WTC11 (cell line): ENCODE results near the gene ZFP36L1. TPM values are rescaled to one million over a fixed set of nuclear protein-coding genes. Genes with fewer than 3 reads are reported as not detected.

Experiments used
- ATAC-seq: fragments of 200-7000 bp; cut with Tn5 transposase; 2 replicates; pipeline ENCODE4 v1.10.0; 2021; ENCODE audit warnings: mild to moderate bottlenecking, moderate library complexity
- CTCF ChIA-PET: fragments of 300-600 bp; sonication (Branson Sonifier 250); formaldehyde crosslinking; loops from one replicate; lab custom pipeline; 2021; ENCODE audit warnings: antibody characterized with exemption; lab: Charles Lee
- POLR2A ChIA-PET: fragments of 350-600 bp; sonication (Branson Sonifier 250); formaldehyde crosslinking; loops from one replicate; lab custom pipeline; 2021; ENCODE audit warnings: antibody characterized with exemption; lab: Charles Lee
- DNase-seq: peaks from one replicate; pipeline ENCODE4 v3.0.0; 2021; ENCODE audit warnings: low spot score
- H3K27ac Mint-ChIP-seq: 2 replicates; pipeline ENCODE4 v1.8.0; 2021; ENCODE audit warnings: mixed read lengths
- H3K27me3 Mint-ChIP-seq: 2 replicates; pipeline ENCODE4 v1.8.0; 2021; ENCODE audit warnings: low read depth, mild to moderate bottlenecking, moderate library complexity, mixed read lengths
- H3K36me3 Mint-ChIP-seq: 2 replicates; pipeline ENCODE4 v1.8.0; 2021; ENCODE audit warnings: mixed read lengths
- H3K4me1 Mint-ChIP-seq: 2 replicates; pipeline ENCODE4 v1.8.0; 2022; ENCODE audit warnings: mixed read lengths
- H3K4me3 Mint-ChIP-seq: 2 replicates; pipeline ENCODE4 v1.8.0; 2021; ENCODE audit warnings: mild to moderate bottlenecking, moderate library complexity, mixed read lengths
- H3K9me3 Mint-ChIP-seq: 2 replicates; pipeline ENCODE4 v1.8.0; 2021; ENCODE audit warnings: mixed read lengths
- AR ChIP-seq: fragments of 250-450 bp; sonication (Bioruptor Pico); IDR thresholded peaks from 2 replicates; pipeline ENCODE4 v1.9.0; 2021; ENCODE audit warnings: mild to moderate bottlenecking
- ATF1 ChIP-seq: sonication (generic); formaldehyde crosslinking; IDR thresholded peaks from 2 replicates; pipeline ENCODE4 v1.8.1; 2023; ENCODE audit warnings: mild to moderate bottlenecking, moderate library complexity, missing genetic modification reagents
- CBFB ChIP-seq: sonication (generic); formaldehyde crosslinking; IDR thresholded peaks from 2 replicates; pipeline ENCODE4 v1.8.1; 2022; ENCODE audit warnings: mild to moderate bottlenecking, low read depth, missing genetic modification reagents
- CREB1 ChIP-seq: sonication (generic); formaldehyde crosslinking; IDR thresholded peaks from 2 replicates; pipeline ENCODE4 v1.8.0; 2023; ENCODE audit warnings: mild to moderate bottlenecking, missing genetic modification reagents
- E2F5 ChIP-seq: sonication (generic); formaldehyde crosslinking; IDR thresholded peaks from 2 replicates; pipeline ENCODE4 v1.8.1; 2022; ENCODE audit warnings: mild to moderate bottlenecking, moderate library complexity, missing genetic modification reagents
- ELF4 ChIP-seq: sonication (generic); formaldehyde crosslinking; IDR thresholded peaks from 2 replicates; pipeline ENCODE4 v1.8.1; 2022; ENCODE audit warnings: low read depth, mild to moderate bottlenecking, moderate library complexity, missing genetic modification reagents
- ETV6 ChIP-seq: sonication (generic); formaldehyde crosslinking; IDR thresholded peaks from 2 replicates; pipeline ENCODE4 v1.8.1; 2022; ENCODE audit warnings: mild to moderate bottlenecking, missing genetic modification reagents
- FOXP4 ChIP-seq: sonication (generic); formaldehyde crosslinking; IDR thresholded peaks from 2 replicates; pipeline ENCODE4 v1.8.0; 2022; ENCODE audit warnings: mild to moderate bottlenecking, missing genetic modification reagents
- GABPB1 ChIP-seq: sonication (generic); formaldehyde crosslinking; IDR thresholded peaks from 2 replicates; pipeline ENCODE4 v1.8.1; 2023; ENCODE audit warnings: mild to moderate bottlenecking, missing genetic modification reagents
- MAX ChIP-seq: sonication (generic); formaldehyde crosslinking; IDR thresholded peaks from 2 replicates; pipeline ENCODE4 v1.8.0; 2022; ENCODE audit warnings: mild to moderate bottlenecking, missing genetic modification reagents
- NFATC4 ChIP-seq: fragments of 250-450 bp; sonication (Bioruptor Pico); IDR thresholded peaks from 2 replicates; pipeline ENCODE4 v1.9.0; 2021; ENCODE audit warnings: mild to moderate bottlenecking
- NR2C2 ChIP-seq: sonication (generic); formaldehyde crosslinking; IDR thresholded peaks from 2 replicates; pipeline ENCODE4 v1.8.0; 2022; ENCODE audit warnings: mild to moderate bottlenecking, missing genetic modification reagents
- SP1 ChIP-seq: sonication (generic); formaldehyde crosslinking; conservative IDR thresholded peaks from 2 replicates; pipeline ENCODE4 v1.8.1; 2022; ENCODE audit warnings: missing genetic modification reagents
- ZNF219 ChIP-seq: sonication (generic); formaldehyde crosslinking; IDR thresholded peaks from 2 replicates; pipeline ENCODE4 v1.8.0; 2023; ENCODE audit warnings: missing genetic modification reagents, mild to moderate bottlenecking, borderline replicate concordance
- ZNF232 ChIP-seq: sonication (generic); formaldehyde crosslinking; IDR thresholded peaks from 2 replicates; pipeline ENCODE4 v1.8.0; 2022; ENCODE audit warnings: mild to moderate bottlenecking, missing genetic modification reagents
- total RNA-seq: library from RNA; stranded (reverse); gene quantifications from 3 replicates; pipeline ENCODE4 v1.2.3, GENCODE V29; 2021
- TF ChIP-seq, protein P1 (sequence below): sonication (generic); formaldehyde crosslinking; conservative IDR thresholded peaks from 2 replicates; pipeline ENCODE4 v1.8.1; 2022; ENCODE audit warnings: mild to moderate bottlenecking, missing genetic modification reagents
- TF ChIP-seq, protein P2 (sequence below): sonication (generic); formaldehyde crosslinking; IDR thresholded peaks from 2 replicates; pipeline ENCODE4 v1.8.0; 2022; ENCODE audit warnings: missing genetic modification reagents

Gene ZFP36L1
- total RNA-seq, 1 experiment from 2014 or later = 132 TPM

DNA sequence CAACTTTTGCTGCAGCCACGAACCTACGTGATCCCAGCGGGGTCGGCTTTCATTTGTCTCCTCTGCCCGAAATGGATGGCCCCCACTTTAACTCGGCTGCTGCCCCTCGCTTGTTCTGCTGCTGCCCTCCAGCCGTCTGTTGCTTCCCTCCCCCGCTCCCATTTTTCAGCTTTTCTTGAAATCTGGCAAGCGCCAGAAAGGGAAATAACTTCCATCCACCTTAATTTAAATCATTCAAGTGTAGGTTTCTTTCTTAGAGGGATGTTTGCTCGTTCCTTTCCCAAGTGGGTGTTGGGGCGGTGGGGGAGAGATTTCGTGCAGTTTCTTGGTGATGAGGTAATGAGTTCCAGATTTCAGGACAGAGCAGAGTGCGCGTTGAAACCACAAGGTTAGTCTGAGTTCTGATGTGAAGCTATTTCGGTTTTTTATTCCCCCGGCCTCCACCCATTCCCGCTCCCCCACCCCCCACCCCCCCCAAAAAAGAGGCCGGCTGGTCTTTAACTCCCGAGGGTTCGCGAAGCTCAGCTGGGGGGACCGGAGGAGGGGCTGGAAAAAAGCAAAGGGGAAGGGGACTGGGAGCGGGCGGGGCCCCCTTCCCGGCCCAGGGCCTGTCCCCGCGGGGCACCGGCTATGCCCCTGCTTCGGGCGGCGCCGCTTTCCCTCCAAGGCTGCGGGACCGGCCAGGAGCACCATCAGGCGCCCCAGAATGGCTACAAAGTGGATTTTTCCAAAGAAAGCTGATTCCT, 2.2 kb upstream of the ZFP36L1 start (continued):
- TF ChIP-seq, protein P1, sequence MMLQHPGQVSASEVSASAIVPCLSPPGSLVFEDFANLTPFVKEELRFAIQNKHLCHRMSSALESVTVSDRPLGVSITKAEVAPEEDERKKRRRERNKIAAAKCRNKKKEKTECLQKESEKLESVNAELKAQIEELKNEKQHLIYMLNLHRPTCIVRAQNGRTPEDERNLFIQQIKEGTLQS (CRISPR knock-in tag) = no peak
- TF ChIP-seq, protein P2, sequence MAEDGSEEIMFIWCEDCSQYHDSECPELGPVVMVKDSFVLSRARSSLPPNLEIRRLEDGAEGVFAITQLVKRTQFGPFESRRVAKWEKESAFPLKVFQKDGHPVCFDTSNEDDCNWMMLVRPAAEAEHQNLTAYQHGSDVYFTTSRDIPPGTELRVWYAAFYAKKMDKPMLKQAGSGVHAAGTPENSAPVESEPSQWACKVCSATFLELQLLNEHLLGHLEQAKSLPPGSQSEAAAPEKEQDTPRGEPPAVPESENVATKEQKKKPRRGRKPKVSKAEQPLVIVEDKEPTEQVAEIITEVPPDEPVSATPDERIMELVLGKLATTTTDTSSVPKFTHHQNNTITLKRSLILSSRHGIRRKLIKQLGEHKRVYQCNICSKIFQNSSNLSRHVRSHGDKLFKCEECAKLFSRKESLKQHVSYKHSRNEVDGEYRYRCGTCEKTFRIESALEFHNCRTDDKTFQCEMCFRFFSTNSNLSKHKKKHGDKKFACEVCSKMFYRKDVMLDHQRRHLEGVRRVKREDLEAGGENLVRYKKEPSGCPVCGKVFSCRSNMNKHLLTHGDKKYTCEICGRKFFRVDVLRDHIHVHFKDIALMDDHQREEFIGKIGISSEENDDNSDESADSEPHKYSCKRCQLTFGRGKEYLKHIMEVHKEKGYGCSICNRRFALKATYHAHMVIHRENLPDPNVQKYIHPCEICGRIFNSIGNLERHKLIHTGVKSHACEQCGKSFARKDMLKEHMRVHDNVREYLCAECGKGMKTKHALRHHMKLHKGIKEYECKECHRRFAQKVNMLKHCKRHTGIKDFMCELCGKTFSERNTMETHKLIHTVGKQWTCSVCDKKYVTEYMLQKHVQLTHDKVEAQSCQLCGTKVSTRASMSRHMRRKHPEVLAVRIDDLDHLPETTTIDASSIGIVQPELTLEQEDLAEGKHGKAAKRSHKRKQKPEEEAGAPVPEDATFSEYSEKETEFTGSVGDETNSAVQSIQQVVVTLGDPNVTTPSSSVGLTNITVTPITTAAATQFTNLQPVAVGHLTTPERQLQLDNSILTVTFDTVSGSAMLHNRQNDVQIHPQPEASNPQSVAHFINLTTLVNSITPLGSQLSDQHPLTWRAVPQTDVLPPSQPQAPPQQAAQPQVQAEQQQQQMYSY (CRISPR knock-in tag) = no peak

DNA sequence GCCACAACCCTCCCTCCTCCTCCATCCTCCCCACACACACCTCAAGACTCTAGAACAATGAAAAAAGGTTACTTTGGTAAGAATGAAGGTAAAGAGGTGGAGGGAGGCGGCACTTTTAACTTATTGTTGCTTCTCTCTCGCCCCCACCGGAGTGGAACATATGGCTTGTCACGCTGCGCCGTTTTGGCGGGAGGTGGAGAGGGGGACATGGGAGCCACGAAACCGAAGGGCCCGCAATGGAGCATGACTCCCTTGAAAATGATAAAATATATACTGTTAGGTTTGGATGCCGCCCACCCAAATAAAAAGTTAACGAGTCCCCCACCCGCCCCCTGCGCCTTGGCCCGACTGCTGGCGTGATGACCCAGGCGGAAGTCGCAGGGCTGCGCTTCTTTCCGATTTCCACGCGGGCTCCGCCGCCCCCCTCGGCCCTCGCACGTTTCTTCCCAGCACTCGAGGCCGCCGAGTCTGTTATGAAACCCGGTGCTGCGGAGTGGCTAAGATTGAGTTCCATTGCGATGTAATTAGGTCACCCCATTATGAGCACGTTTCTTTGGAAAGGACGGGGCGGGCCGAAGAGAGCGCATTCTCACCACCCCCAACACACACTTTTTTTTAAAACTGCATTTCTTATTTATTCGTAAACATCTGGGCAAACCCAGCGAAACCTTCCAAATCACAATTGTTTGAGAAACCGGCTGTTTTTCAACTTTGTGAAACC, 1.4 kb upstream of the ZFP36L1 start:
- CTCF ChIA-PET = interaction anchor here (1.3 kb wide), 1 partner anchor 22 kb away, joined by 8 read pairs; no protein-coding TSS in a partner anchor
- peak overlapping the region; percentile 98 for H3K4me3 Mint-ChIP-seq
- TF ChIP-seq FOXP4 (CRISPR knock-in tag) (peak; percentile 14; the same call in 1 of the 2 replicates), AR (CRISPR knock-in tag) (no peak), ELF4 (CRISPR knock-in tag) (no peak), ZNF219 (CRISPR knock-in tag) (0 out of 2 replicates have a peak, but pooled peaks have one; percentile 2), E2F5 (CRISPR knock-in tag) (0 out of 2 replicates have a peak, but pooled peaks have one; percentile 47), MAX (CRISPR knock-in tag) (peak; percentile 51; the same call in 1 of the 2 replicates), NR2C2 (no peak), SP1 (CRISPR knock-in tag) (0 out of 2 replicates have a peak, but pooled peaks have one; percentile 5), ZNF232 (peak; percentile 60; the same call in 1 of the 2 replicates), CREB1 (CRISPR knock-in tag) (no peak), GABPB1 (CRISPR knock-in tag) (0 out of 2 replicates have a peak, but pooled peaks have one; percentile 26), ETV6 (CRISPR knock-in tag) (peak; percentile 31), NFATC4 (CRISPR knock-in tag) (peak; percentile 9; the same call in 1 of the 2 replicates), ATF1 (CRISPR knock-in tag) (no peak), CBFB (no peak)
- TF ChIP-seq, protein P2 (CRISPR knock-in tag) = peak; percentile 54

More for the DNA sequence above, 1.4 kb upstream of the ZFP36L1 start:
- H3K4me1 Mint-ChIP-seq = peaks cover 48% of the 10 kb centered on the region
- ATAC-seq = no peak
- peaks cover 7% of the 10 kb centered on the region for H3K9me3 Mint-ChIP-seq
- POLR2A ChIA-PET = interaction anchor here (2.0 kb wide), 1 partner anchor 20 kb away, joined by 16 read pairs; no protein-coding TSS in a partner anchor
- H3K36me3 Mint-ChIP-seq = peaks cover 37% of the 10 kb centered on the region
- no peaks in the 10 kb centered on the region; the same call in 1 of the 2 replicates for H3K27me3 Mint-ChIP-seq
- H3K27ac Mint-ChIP-seq = peak overlapping the region; percentile 100
- DNase-seq = peak; percentile 37
